HL-60 (cell line): ENCODE data around the gene AKR1E2.

Experiments
- DNase-seq, 2 experiments: peaks; one replicate each; pipeline ENCODE4 v3.0.0-alpha.2; 2010 to 2020; ENCODE audit warnings: low read depth in 1 of 2, low spot score in 1 of 2
- H3K27ac ChIP-seq: fragments of 250-450 bp; sonication (Bioruptor Pico); replicated peaks from 2 replicates; pipeline ENCODE4 v1.5.1; 2020; ENCODE audit warnings: mild to moderate bottlenecking, moderate library complexity
- H3K27me3 ChIP-seq: fragments of 250-450 bp; sonication (Bioruptor Pico); 2 replicates; pipeline ENCODE4 v1.5.1; 2021; ENCODE audit warnings: mild to moderate bottlenecking, moderate library complexity; ENCODE audit not compliant: insufficient read depth, poor library complexity, severe bottlenecking
- H3K4me3 ChIP-seq: replicated peaks from 2 replicates; pipeline ENCODE4 v1.5.1; 2011; ENCODE audit warnings: mild to moderate bottlenecking, control low read depth, low read length; ENCODE audit not compliant: insufficient read depth
- CTCF ChIP-seq: IDR thresholded peaks from one replicate; pipeline ENCODE4 v1.5.1; 2011; ENCODE audit warnings: low read length, control low read depth, inconsistent platforms; ENCODE audit not compliant: insufficient read depth
- GABPA ChIP-seq: IDR thresholded peaks from 2 replicates; pipeline ENCODE4 v1.6.1; 2012; ENCODE audit warnings: low read depth
- POLR2AphosphoS5 ChIP-seq: IDR thresholded peaks from 2 replicates; pipeline ENCODE4 v1.6.1; 2012; ENCODE audit warnings: low read depth
- REST ChIP-seq: IDR thresholded peaks from 2 replicates; pipeline ENCODE4 v1.6.1; 2012; ENCODE audit warnings: low read depth; ENCODE audit not compliant: insufficient replicate concordance
- SPI1 ChIP-seq: IDR thresholded peaks from 2 replicates; pipeline ENCODE4 v1.6.1; 2012; ENCODE audit warnings: low read depth, mild to moderate bottlenecking, borderline replicate concordance

AKR1E2 gene

GRCh38 chr10:4888236-4888635 is 62.2 kb downstream of the AKR1E2 start:
- Histone ChIP-seq H3K27ac (no peak overlapping the region), H3K4me3 (no peak overlapping the region), H3K27me3 (no peaks in the 10 kb centered on the region)
- TF ChIP-seq POLR2AphosphoS5, result no peak
- no peak for DNase-seq

- TF ChIP-seq SPI1, result no peak
- TF ChIP-seq REST, result no peak
- no peak for TF ChIP-seq GABPA
- TF ChIP-seq POLR2AphosphoS5, result no peak
- TF ChIP-seq CTCF, result no peak
- no peak for DNase-seq
- H3K27me3 ChIP-seq, result no peaks in the 10 kb centered on the region
Measured at GRCh38 chr10:4889959-4890358, 64.0 kb downstream of the AKR1E2 start.

GRCh38 chr10:4892681-4893080 is 66.7 kb downstream of the AKR1E2 start:
- TF ChIP-seq REST, result no peak
- no peak for TF ChIP-seq GABPA
- TF ChIP-seq SPI1, result no peak
- no peak for TF ChIP-seq CTCF
- no peak for TF ChIP-seq POLR2AphosphoS5
- no peak overlapping the region for H3K4me3 ChIP-seq
- H3K27me3 ChIP-seq, result no peaks in the 10 kb centered on the region
- no peak overlapping the region for H3K27ac ChIP-seq
- DNase-seq, result no peak

More at GRCh38 chr10:4889959-4890358, 64.0 kb downstream of the AKR1E2 start:
- no peak overlapping the region for H3K27ac ChIP-seq
- H3K4me3 ChIP-seq, result no peak overlapping the region

- Histone ChIP-seq H3K4me3 (no peak overlapping the region), H3K27me3 (no peaks in the 10 kb centered on the region), H3K27ac (no peak overlapping the region)
- TF ChIP-seq REST (no peak), SPI1 (no peak), GABPA (no peak), CTCF (no peak), POLR2AphosphoS5 (no peak)
- DNase-seq, result no peak
Measured at GRCh38 chr10:4894335-4894734, 68.3 kb downstream of the AKR1E2 start.
